ENCODE measurements around the gene ARL16. TPM values are rescaled to one million over a fixed set of nuclear protein-coding genes. Genes with fewer than 3 reads are reported as not detected.

Gene ARL16
- total RNA-seq, 5 donors from 2014 or later (not counting 1 experiment from before 2014, with no cell fraction given), result 30.9 to 51.0 (median 39.3) TPM

- H3K4me3 ChIP-seq (ENCODE audit: control insufficient read depth in 1 of 2, extremely low read depth in 1 of 2, low read length in 1 of 2), result peak overlapping the region; percentile 88 to 97
- ChIA-PET CTCF (no interaction called here), POLR2A (no interaction called here)
- Mint-ChIP-seq H3K4me1 (peaks cover 39 to 48% (median 42%) of the 10 kb centered on the region in 3 donors), H3K27ac (peak overlapping the region; percentile 66 to 78), H3K4me3 (peak overlapping the region; percentile 78 to 92 (median 82)), H3K27me3 (no peaks in the 10 kb centered on the region), H3K9me3 (no peaks in the 10 kb centered on the region), H3K36me3 (peaks cover 24% of the 10 kb centered on the region)
- ATAC-seq (replicated peaks in 1 of 4), result peak in 1 of 4 experiments; percentile 2
- no peaks in the 10 kb centered on the region for H3K9me3 ChIP-seq
- 10% methylated on average over 13 of the region's 16 CpGs for WGBS (ENCODE audit: insufficient coverage)
- H3K36me3 ChIP-seq (ENCODE audit: control insufficient read depth in 2 of 2, extremely low read depth in 1 of 2, insufficient read depth in 1 of 2, low read length in 1 of 2), result peaks cover 13 to 37% of the 10 kb centered on the region in 2 donors
- H3K27ac ChIP-seq (ENCODE audit: low read length), result peak overlapping the region; percentile 14
- no peaks in the 10 kb centered on the region for H3K27me3 ChIP-seq (replicated peaks in 1 of 2; ENCODE audit: control insufficient read depth in 2 of 2, extremely low read depth in 1 of 2, insufficient read depth in 2 of 2, low read length in 1 of 2)
- DNase-seq, result no peak
- peaks cover 9 to 48% of the 10 kb centered on the region in 2 experiments for H3K4me1 ChIP-seq (ENCODE audit: control insufficient read depth in 1 of 2, extremely low read depth in 1 of 2, insufficient read depth in 2 of 2, low read length in 2 of 2)
Observed at GRCh38 chr17:81684442-81684911, 880 bp upstream of the ARL16 start.

GRCh38 chr17:81683208-81683583, 401 bp downstream of the ARL16 start:
- Histone ChIP-seq H3K4me1 (ENCODE audit: control insufficient read depth in 1 of 2, extremely low read depth in 1 of 2, insufficient read depth in 2 of 2, low read length in 2 of 2) (peaks cover 9 to 41% of the 10 kb centered on the region in 2 experiments), H3K36me3 (ENCODE audit: control insufficient read depth in 2 of 2, extremely low read depth in 1 of 2, insufficient read depth in 1 of 2, low read length in 1 of 2) (peaks cover 8 to 24% of the 10 kb centered on the region in 2 donors), H3K27ac (ENCODE audit: low read length) (peak overlapping the region; percentile 35), H3K9me3 (no peaks in the 10 kb centered on the region), H3K27me3 (replicated peaks in 1 of 2; ENCODE audit: control insufficient read depth in 2 of 2, extremely low read depth in 1 of 2, insufficient read depth in 2 of 2, low read length in 1 of 2) (no peaks in the 10 kb centered on the region), H3K4me3 (ENCODE audit: control insufficient read depth in 1 of 2, extremely low read depth in 1 of 2, low read length in 1 of 2) (peak overlapping the region; percentile 71 to 97)
- Mint-ChIP-seq H3K4me1 (peaks cover 39 to 45% (median 40%) of the 10 kb centered on the region in 3 donors), H3K9me3 (no peaks in the 10 kb centered on the region), H3K27me3 (no peaks in the 10 kb centered on the region), H3K27ac (peak overlapping the region; percentile 19 to 22), H3K4me3 (peak overlapping the region; percentile 90 to 98 (median 92)), H3K36me3 (peaks cover 16% of the 10 kb centered on the region)
- DNase-seq (peak in 1 of 35 experiments; percentile 20), ATAC-seq (replicated peaks in 1 of 4) (peak; percentile 24 to 33 (median 25))
- WGBS (ENCODE audit: insufficient coverage), result under 1% methylated on average over 30 of the region's 37 CpGs
- POLR2A ChIA-PET, result interaction anchor here (0.5 to 1.6 kb wide), 5 partner anchors 12 to 339 kb away, joined by 3 to 4 read pairs (median 3); partner anchors contain the start of gene CENPX (in 1 of the 2)
- CTCF ChIA-PET, result interaction anchor here in 1 of 2 donors (0.5 to 1.1 kb wide), 2 partner anchors 23 to 33 kb away, joined by 3 to 7 read pairs; no protein-coding TSS in a partner anchor

- Mint-ChIP-seq H3K27ac (peak overlapping the region; percentile 19 to 22), H3K27me3 (no peaks in the 10 kb centered on the region), H3K9me3 (no peaks in the 10 kb centered on the region), H3K4me1 (peaks cover 39 to 46% (median 40%) of the 10 kb centered on the region in 3 donors), H3K4me3 (peak overlapping the region; percentile 90 to 98 (median 92)), H3K36me3 (peaks cover 16% of the 10 kb centered on the region)
- no peaks in the 10 kb centered on the region for H3K27me3 ChIP-seq (replicated peaks in 1 of 2; ENCODE audit: control insufficient read depth in 2 of 2, extremely low read depth in 1 of 2, insufficient read depth in 2 of 2, low read length in 1 of 2)
- H3K27ac ChIP-seq (ENCODE audit: low read length), result no peak overlapping the region
- H3K36me3 ChIP-seq (ENCODE audit: control insufficient read depth in 2 of 2, extremely low read depth in 1 of 2, insufficient read depth in 1 of 2, low read length in 1 of 2), result peaks cover 8 to 20% of the 10 kb centered on the region in 2 donors
- H3K4me3 ChIP-seq (ENCODE audit: control insufficient read depth in 1 of 2, extremely low read depth in 1 of 2, low read length in 1 of 2), result peak overlapping the region; percentile 71 to 97
- ChIA-PET CTCF (interaction anchor here in 1 of 2 donors (1.1 kb wide), 1 partner anchor 22 kb away, joined by 3 read pairs; no protein-coding TSS in a partner anchor), POLR2A (interaction anchor here (0.5 to 1.6 kb wide), 3 partner anchors 12 to 340 kb away, joined by 3 to 4 read pairs (median 3); partner anchors contain the start of gene CENPX (in 1 of the 2))
- no peak for ATAC-seq (replicated peaks in 1 of 4)
- WGBS (ENCODE audit: insufficient coverage), result 47% methylated on average over 19 of the region's 19 CpGs
- H3K9me3 ChIP-seq, result no peaks in the 10 kb centered on the region
- H3K4me1 ChIP-seq (ENCODE audit: control insufficient read depth in 1 of 2, extremely low read depth in 1 of 2, insufficient read depth in 2 of 2, low read length in 2 of 2), result peaks cover 9 to 41% of the 10 kb centered on the region in 2 experiments
- no peak for DNase-seq
Observed at GRCh38 chr17:81682565-81683207, 911 bp downstream of the ARL16 start.

GRCh38 chr17:81681672-81682071, 1.9 kb downstream of the ARL16 start:
- no peak overlapping the region for H3K27ac Mint-ChIP-seq
- H3K9me3 Mint-ChIP-seq, result no peaks in the 10 kb centered on the region
- ChIA-PET POLR2A (interaction anchor here in 1 of 2 donors (1.6 kb wide), 1 partner anchor 10 kb away, joined by 3 read pairs; no protein-coding TSS in a partner anchor), CTCF (no interaction called here)
- no peaks in the 10 kb centered on the region for H3K9me3 ChIP-seq
- H3K27me3 Mint-ChIP-seq, result no peaks in the 10 kb centered on the region
- DNase-seq (no peak), ATAC-seq (replicated peaks in 1 of 4) (no peak)
- peak overlapping the region in 1 of 3 donors; percentile 92 for H3K4me3 Mint-ChIP-seq
- 93% methylated on average over 12 of the region's 17 CpGs for WGBS (ENCODE audit: insufficient coverage)
- peaks cover 31 to 38% (median 33%) of the 10 kb centered on the region in 3 donors for H3K4me1 Mint-ChIP-seq
- H3K27me3 ChIP-seq (replicated peaks in 1 of 2; ENCODE audit: control insufficient read depth in 2 of 2, extremely low read depth in 1 of 2, insufficient read depth in 2 of 2, low read length in 1 of 2), result no peaks in the 10 kb centered on the region
- peaks cover 1 to 11% of the 10 kb centered on the region in 2 donors for H3K36me3 ChIP-seq (ENCODE audit: control insufficient read depth in 2 of 2, extremely low read depth in 1 of 2, insufficient read depth in 1 of 2, low read length in 1 of 2)
- peaks cover 9 to 38% of the 10 kb centered on the region in 2 experiments for H3K4me1 ChIP-seq (ENCODE audit: control insufficient read depth in 1 of 2, extremely low read depth in 1 of 2, insufficient read depth in 2 of 2, low read length in 2 of 2)
- H3K4me3 ChIP-seq (ENCODE audit: control insufficient read depth in 1 of 2, extremely low read depth in 1 of 2, low read length in 1 of 2), result no peak overlapping the region
- no peak overlapping the region for H3K27ac ChIP-seq (ENCODE audit: low read length)
- H3K36me3 Mint-ChIP-seq, result peaks cover 7% of the 10 kb centered on the region

GRCh38 chr17:81680150-81680549, 3.4 kb downstream of the ARL16 start:
- DNase-seq (no peak), ATAC-seq (replicated peaks in 1 of 4) (no peak)
- H3K4me1 Mint-ChIP-seq, result peaks cover 29 to 35% (median 33%) of the 10 kb centered on the region in 3 donors
- Histone ChIP-seq H3K36me3 (ENCODE audit: control insufficient read depth in 2 of 2, extremely low read depth in 1 of 2, insufficient read depth in 1 of 2, low read length in 1 of 2) (peaks cover 0 to 3% of the 10 kb centered on the region in 2 donors), H3K4me1 (ENCODE audit: control insufficient read depth in 1 of 2, extremely low read depth in 1 of 2, insufficient read depth in 2 of 2, low read length in 2 of 2) (peaks cover 7 to 27% of the 10 kb centered on the region in 2 experiments), H3K27me3 (replicated peaks in 1 of 2; ENCODE audit: control insufficient read depth in 2 of 2, extremely low read depth in 1 of 2, insufficient read depth in 2 of 2, low read length in 1 of 2) (no peaks in the 10 kb centered on the region), H3K9me3 (no peaks in the 10 kb centered on the region), H3K27ac (ENCODE audit: low read length) (no peak overlapping the region), H3K4me3 (ENCODE audit: control insufficient read depth in 1 of 2, extremely low read depth in 1 of 2, low read length in 1 of 2) (no peak overlapping the region)
- peaks cover 3% of the 10 kb centered on the region for H3K36me3 Mint-ChIP-seq
- no peak overlapping the region for H3K27ac Mint-ChIP-seq
- ChIA-PET POLR2A (no interaction called here), CTCF (no interaction called here)
- 96% methylated on average over 9 of the region's 11 CpGs for WGBS (ENCODE audit: insufficient coverage)
- H3K27me3 Mint-ChIP-seq, result no peaks in the 10 kb centered on the region
- no peak overlapping the region for H3K4me3 Mint-ChIP-seq
- no peaks in the 10 kb centered on the region for H3K9me3 Mint-ChIP-seq

GRCh38 chr17:81676906-81677305, 6.7 kb downstream of the ARL16 start:
- POLR2A ChIA-PET, result interaction anchor here in 1 of 2 donors (0.6 kb wide), 1 partner anchor 9 kb away, joined by 3 read pairs; no protein-coding TSS in a partner anchor
- no peak overlapping the region for H3K4me3 Mint-ChIP-seq
- H3K36me3 Mint-ChIP-seq, result no peaks in the 10 kb centered on the region
- Histone ChIP-seq H3K27ac (ENCODE audit: low read length) (no peak overlapping the region), H3K4me3 (ENCODE audit: control insufficient read depth in 1 of 2, extremely low read depth in 1 of 2, low read length in 1 of 2) (no peak overlapping the region), H3K9me3 (no peaks in the 10 kb centered on the region), H3K27me3 (replicated peaks in 1 of 2; ENCODE audit: control insufficient read depth in 2 of 2, extremely low read depth in 1 of 2, insufficient read depth in 2 of 2, low read length in 1 of 2) (no peaks in the 10 kb centered on the region), H3K36me3 (ENCODE audit: control insufficient read depth in 2 of 2, extremely low read depth in 1 of 2, insufficient read depth in 1 of 2, low read length in 1 of 2) (peaks cover 9 to 20% of the 10 kb centered on the region in 2 donors), H3K4me1 (ENCODE audit: control insufficient read depth in 1 of 2, extremely low read depth in 1 of 2, insufficient read depth in 2 of 2, low read length in 2 of 2) (peaks cover 0 to 4% of the 10 kb centered on the region in 2 experiments)
- no peaks in the 10 kb centered on the region for H3K27me3 Mint-ChIP-seq
- no peak overlapping the region for H3K27ac Mint-ChIP-seq
- ATAC-seq (replicated peaks in 1 of 4), result no peak
- peaks cover 9 to 14% (median 12%) of the 10 kb centered on the region in 3 donors for H3K4me1 Mint-ChIP-seq
- CTCF ChIA-PET, result no interaction called here
- WGBS (ENCODE audit: insufficient coverage), result 96% methylated on average over 16 of the region's 17 CpGs
- no peak for DNase-seq
- no peaks in the 10 kb centered on the region for H3K9me3 Mint-ChIP-seq
